ACC112 (cell line): Measurements from ENCODE around the gene TGIF2.

ENCODE experiments used
- H2AFZ ChIP-seq: fragments of 200-600 bp; sonication (generic); one replicate; pipeline ENCODE4 v1.6.0; 2017; ENCODE audit warnings: antibody characterized with exemption, low read length; ENCODE audit not compliant: unreplicated experiment
- H3K27ac ChIP-seq: fragments of 200-600 bp; sonication (generic); 2 replicates; pipeline ENCODE4 v1.5.1; 2014; ENCODE audit warnings: low read depth, mild to moderate bottlenecking, antibody characterized with exemption, low read length, moderate library complexity
- H3K27me3 ChIP-seq: fragments of 200-600 bp; sonication (generic); 2 replicates; pipeline ENCODE4 v1.6.1; 2014; ENCODE audit warnings: mild to moderate bottlenecking, antibody characterized with exemption, low read length, moderate library complexity, mixed read lengths; ENCODE audit not compliant: insufficient read depth
- H3K36me3 ChIP-seq: fragments of 200-600 bp; sonication (generic); 2 replicates; pipeline ENCODE4 v1.6.1; 2016; ENCODE audit warnings: mild to moderate bottlenecking, antibody characterized with exemption, low read length, moderate library complexity, mixed read lengths; ENCODE audit not compliant: insufficient read depth
- H3K4me1 ChIP-seq: fragments of 200-600 bp; sonication (generic); one replicate; pipeline ENCODE4 v1.6.1; 2016; ENCODE audit warnings: low read length, mixed read lengths; ENCODE audit not compliant: insufficient read depth, unreplicated experiment, control insufficient read depth
- H3K4me3 ChIP-seq: fragments of 200-600 bp; sonication (generic); 2 replicates; pipeline ENCODE4 v1.5.1; 2014; ENCODE audit warnings: mild to moderate bottlenecking, low read depth, low read length
- H3K79me2 ChIP-seq: fragments of 200-600 bp; sonication (generic); one replicate; pipeline ENCODE4 v1.6.0; 2016; ENCODE audit warnings: low read length; ENCODE audit not compliant: control insufficient read depth, unreplicated experiment, insufficient read depth

TGIF2 gene

DNA sequence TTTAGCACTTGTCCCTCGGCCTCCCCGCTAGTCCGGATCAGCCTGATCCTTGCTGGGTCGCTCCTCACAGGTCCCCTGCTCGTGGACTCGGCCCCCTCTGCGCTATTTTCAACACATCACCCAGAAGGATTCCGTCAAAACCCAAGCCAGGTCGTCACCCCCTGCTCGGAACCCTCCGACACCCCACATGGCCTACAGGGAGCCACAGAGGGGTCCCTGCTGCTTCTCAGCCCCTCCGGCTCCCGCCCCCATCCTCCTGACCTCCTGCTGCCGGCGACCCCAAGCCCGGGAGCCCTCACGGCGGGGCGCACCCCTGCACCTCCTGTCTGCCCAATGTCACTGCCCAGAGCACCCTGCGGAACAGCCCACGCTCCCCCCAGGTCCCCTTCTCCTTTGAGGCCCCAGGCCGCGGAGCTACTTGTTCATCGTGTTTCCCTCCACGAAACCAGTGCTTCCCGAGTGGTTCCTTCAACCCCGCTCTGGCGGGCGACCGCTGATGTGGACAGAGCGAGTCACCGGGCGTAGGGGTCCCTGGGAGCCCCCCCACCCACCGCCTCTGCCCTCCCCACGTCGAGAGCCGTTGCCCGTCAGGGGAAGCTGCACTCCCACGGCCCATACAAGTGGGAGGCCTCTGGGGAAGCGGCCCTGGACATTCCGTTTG lies 32.7 kb upstream of the TGIF2 start:
- Histone ChIP-seq H3K4me3 (peak overlapping the region; percentile 90), H3K4me1 (peaks cover 40% of the 10 kb centered on the region), H3K27me3 (no peaks in the 10 kb centered on the region), H3K27ac (no peak overlapping the region), H2AFZ (peak overlapping the region; percentile 66), H3K79me2 (peaks cover 36% of the 10 kb centered on the region), H3K36me3 (no peaks in the 10 kb centered on the region)

DNA sequence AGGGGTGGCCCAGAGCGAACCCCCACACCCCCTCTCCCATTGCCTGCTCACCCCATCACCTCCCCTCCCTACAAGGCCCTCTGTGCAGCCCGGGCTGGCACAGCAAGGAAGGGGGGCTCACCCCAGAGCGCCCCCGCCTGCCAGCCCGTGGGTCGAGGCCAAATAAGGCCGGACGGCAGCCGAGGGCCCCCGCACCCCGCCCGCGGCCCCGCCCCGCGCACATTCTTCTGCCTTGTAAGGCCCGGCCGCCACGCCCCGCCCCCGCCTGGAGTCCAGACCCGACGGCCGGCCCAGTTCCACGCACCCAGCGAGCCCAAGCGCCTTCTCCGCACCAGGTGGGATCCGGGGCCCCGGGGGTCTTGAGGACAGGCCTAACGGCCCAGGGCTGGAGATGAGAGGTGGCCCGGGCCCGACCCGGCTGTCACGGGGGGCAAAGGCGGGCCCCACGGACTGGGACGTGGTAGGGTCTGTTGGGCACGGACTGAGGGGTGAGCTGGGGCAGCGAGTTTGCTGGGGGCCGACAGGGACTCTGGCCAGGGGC lies 32.1 kb upstream of the TGIF2 start, which contains the start of gene MYL9:
Gene MYL9, plus strand, starts transcription at position 293 of the 541 bp plus-strand sequence. CDS start 3,366 bp downstream, outside the sequence.
- no peaks in the 10 kb centered on the region for H3K36me3 ChIP-seq
- H3K27me3 ChIP-seq: no peaks in the 10 kb centered on the region
- peaks cover 36% of the 10 kb centered on the region for H3K79me2 ChIP-seq
- H2AFZ ChIP-seq: peak within 1 kb of the TSS; percentile 72
- H3K27ac ChIP-seq: peak within 1 kb of the TSS; percentile 79
- peaks cover 40% of the 10 kb centered on the region for H3K4me1 ChIP-seq
- peak within 1 kb of the TSS; percentile 90 for H3K4me3 ChIP-seq

DNA sequence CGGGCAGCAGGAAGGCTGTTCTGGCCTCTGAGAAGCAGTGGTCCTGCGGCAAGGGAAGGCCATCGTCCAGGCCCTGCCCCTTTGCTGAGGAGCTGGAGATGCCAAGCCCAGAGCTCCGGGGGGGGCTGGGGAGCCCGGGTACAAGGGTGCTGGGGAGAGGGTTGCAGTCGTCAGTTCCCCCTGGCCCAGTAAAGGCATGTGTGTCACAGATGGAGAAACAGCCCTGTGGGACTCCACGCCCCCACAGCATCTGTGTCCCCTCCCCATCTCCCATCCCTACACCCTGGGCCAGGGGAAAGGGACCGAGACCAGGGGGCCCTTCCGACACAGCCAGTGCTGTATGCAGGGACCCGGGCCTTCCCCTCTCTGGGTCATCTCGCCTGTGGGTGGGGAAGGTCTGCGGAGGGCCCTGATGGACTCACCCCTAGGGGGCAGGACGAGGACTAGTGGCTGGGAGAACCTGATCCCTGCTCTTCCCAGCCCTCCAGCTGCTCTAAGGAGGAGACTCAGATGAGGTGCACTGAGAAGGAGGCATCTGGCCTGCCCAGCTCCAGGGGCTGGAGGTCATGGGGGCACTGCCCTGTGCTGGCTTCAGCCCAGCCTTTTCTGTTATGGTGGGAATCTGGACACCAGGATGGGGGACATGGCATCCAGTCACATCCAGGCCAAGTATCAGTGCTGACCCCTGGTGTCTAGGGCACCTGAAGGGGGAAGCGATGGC lies 31.5 kb upstream of the TGIF2 start:
- peak overlapping the region; percentile 79 for H3K27ac ChIP-seq

DNA sequence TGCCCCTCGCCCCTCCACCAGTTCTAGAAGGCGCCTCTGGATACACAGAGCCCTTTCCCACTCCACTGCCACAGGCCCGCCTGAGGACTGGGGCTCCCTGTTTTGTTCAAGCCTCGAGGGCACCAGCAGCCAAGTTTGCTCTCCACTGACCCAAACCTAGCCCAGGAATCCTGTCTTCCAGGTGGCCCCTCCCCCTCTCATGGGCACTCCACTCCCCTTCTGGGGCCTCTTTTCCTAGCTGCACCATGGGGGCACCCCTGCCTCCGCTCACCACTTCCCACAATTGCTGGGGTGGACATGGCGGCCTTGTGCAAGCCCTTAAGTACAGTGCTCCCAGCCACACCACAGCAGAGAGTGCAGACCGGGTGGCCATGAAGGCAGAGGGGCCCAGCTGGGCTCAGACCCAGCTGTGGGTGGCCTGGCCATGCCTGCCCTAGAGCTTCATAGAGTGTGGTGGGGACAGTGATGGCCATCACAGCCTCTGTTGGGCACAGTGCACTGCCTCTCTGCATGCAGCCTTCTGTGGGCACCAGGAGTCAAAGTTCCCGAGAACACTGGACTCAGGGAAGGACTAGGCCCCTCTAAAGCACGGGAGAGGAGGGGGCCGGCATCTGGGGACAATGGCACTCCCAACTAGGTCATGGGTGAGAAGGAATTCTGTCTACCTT lies 30.7 kb upstream of the TGIF2 start:
- H3K27ac ChIP-seq: peak overlapping the region; percentile 79
- no peak overlapping the region for H2AFZ ChIP-seq
- peaks cover 40% of the 10 kb centered on the region for H3K4me1 ChIP-seq
- peaks cover 36% of the 10 kb centered on the region for H3K79me2 ChIP-seq
- H3K27me3 ChIP-seq: no peaks in the 10 kb centered on the region
- peak overlapping the region; percentile 90 for H3K4me3 ChIP-seq
- H3K36me3 ChIP-seq: peaks cover 7% of the 10 kb centered on the region; the same call in 1 of the 2 replicates

More for the DNA sequence above, 31.5 kb upstream of the TGIF2 start:
- Histone ChIP-seq H2AFZ (peak overlapping the region; percentile 72), H3K79me2 (peaks cover 36% of the 10 kb centered on the region), H3K4me1 (peaks cover 40% of the 10 kb centered on the region), H3K36me3 (no peaks in the 10 kb centered on the region), H3K27me3 (no peaks in the 10 kb centered on the region), H3K4me3 (peak overlapping the region; percentile 90)

DNA sequence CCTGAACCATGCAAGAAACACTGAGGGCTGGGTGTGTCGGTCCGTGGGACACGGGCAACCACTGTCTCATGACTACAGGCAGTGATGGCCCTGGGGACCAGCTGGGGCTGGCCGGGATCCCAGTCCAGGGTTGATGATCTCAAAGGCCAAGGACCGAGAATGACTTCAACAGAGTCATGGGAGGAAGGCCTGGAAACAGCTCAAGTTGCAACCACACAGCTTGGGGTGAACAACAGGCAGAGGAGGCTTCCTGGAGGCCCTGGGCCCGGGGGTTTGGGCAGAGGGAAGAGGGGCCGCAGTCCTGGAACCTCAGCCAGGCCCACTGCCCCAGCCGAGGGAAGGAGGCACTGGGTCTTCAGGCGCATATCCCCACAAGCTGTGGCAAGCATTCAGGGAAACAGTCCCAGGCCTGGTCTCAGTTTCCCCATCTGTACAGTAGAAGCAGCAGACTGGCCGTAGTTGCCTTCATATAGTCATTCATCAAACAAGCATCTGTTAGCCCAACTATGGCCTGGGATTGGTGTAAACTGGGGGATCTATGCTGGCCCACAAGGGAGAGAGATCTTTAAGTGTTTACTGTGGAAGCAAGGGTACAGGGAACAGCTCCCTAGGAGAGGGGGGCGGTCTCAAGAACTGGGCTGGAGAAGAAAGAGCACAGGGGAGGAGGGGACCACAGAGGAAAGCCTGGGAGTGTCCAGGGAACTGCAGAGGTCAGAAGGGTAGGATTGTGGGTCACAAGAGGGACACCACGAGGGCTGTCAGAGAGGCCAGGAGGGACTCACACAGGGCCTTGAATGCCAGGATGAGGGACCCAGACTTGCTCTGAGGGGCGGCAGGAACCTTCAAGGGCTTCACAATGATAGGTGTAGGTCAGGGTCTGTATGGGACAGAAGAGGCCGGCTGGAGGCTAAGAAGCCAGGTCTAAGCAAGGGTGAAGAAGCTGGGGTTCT lies 29.9 kb upstream of the TGIF2 start:
- H3K36me3 ChIP-seq: peaks cover 10% of the 10 kb centered on the region; the same call in 1 of the 2 replicates
- H3K4me1 ChIP-seq: peaks cover 36% of the 10 kb centered on the region
- H3K27ac ChIP-seq: peak overlapping the region; percentile 79
- H2AFZ ChIP-seq: no peak overlapping the region
- no peaks in the 10 kb centered on the region for H3K27me3 ChIP-seq
- H3K79me2 ChIP-seq: peaks cover 36% of the 10 kb centered on the region
- H3K4me3 ChIP-seq: peak overlapping the region; percentile 90

DNA sequence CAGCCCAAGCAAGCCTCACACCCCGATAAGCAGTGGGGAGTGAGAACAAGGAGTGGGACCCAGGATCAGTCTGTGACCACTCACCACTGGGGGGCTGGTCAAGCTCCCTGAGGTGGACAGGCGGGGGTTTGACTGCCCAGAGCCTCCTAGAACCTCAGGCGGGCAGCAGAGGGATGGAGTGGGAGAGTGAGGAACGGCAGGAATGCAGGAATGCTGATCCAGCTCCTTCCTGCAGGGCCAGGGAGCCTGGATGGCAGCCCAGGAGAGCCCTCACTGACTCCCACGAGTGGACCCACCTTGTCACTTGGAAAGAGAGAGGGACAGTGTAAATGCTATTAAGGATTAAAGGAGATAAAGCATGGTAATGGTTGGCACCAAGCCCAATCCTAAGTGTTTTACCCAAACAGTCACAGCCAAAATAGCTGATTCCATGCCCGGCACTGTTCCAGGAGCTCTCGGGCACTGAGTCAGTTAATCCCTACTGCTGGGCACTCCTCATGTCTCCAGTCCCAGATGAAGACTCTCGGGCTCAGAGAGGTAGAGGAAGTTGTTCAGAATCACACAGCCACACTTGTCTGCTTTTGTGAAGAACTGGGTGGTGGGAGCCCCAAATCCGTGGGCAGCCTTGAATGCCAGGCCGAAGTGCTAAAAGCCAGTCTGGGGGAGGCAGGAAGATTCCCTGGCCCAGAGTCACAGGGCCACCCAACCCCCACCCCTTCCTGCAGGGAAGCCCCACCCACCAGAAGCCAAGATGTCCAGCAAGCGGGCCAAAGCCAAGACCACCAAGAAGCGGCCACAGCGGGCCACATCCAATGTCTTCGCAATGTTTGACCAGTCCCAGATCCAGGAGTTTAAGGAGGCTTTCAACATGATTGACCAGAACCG lies 29.0 kb upstream of the TGIF2 start:
- Histone ChIP-seq H2AFZ (no peak overlapping the region), H3K27me3 (no peaks in the 10 kb centered on the region), H3K36me3 (peaks cover 14% of the 10 kb centered on the region; the same call in 1 of the 2 replicates), H3K4me1 (peaks cover 36% of the 10 kb centered on the region), H3K79me2 (peaks cover 36% of the 10 kb centered on the region), H3K27ac (peak overlapping the region; percentile 79), H3K4me3 (peak overlapping the region; percentile 90)

DNA sequence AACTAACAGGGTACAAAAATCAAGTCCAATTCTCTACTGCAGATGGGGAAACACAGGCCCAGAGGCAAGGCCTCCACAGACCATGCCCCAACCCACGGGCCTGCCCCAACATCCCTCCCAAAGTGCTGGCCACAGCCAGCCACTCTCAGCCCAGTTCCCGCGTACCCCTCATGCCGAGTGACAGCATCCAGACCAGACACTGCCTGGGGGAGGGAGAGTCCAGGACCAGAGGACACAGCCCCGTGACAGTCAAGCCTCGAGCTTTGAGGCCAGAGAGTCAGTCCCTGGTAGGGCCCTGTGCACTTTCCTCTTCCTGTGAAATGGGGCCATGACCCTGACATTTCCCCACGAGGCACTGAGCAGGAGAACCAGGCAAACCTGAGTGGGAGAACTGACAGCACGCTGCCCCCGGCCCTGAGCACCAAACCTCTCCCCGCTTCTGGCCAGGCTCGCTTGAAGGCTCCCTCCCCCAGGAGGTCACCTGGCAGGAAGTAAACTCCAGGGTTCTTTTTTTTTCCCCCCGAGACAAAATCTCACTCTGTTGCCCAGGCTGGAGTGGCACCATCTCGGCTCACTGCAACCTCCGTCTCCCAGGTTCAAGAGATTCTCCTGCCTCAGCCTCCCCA lies 27.2 kb upstream of the TGIF2 start:
- Histone ChIP-seq H3K4me1 (peaks cover 28% of the 10 kb centered on the region), H3K36me3 (peaks cover 15% of the 10 kb centered on the region; the same call in 1 of the 2 replicates), H3K27ac (no peak overlapping the region), H3K79me2 (peaks cover 36% of the 10 kb centered on the region), H2AFZ (no peak overlapping the region), H3K27me3 (no peaks in the 10 kb centered on the region), H3K4me3 (no peak overlapping the region)

DNA sequence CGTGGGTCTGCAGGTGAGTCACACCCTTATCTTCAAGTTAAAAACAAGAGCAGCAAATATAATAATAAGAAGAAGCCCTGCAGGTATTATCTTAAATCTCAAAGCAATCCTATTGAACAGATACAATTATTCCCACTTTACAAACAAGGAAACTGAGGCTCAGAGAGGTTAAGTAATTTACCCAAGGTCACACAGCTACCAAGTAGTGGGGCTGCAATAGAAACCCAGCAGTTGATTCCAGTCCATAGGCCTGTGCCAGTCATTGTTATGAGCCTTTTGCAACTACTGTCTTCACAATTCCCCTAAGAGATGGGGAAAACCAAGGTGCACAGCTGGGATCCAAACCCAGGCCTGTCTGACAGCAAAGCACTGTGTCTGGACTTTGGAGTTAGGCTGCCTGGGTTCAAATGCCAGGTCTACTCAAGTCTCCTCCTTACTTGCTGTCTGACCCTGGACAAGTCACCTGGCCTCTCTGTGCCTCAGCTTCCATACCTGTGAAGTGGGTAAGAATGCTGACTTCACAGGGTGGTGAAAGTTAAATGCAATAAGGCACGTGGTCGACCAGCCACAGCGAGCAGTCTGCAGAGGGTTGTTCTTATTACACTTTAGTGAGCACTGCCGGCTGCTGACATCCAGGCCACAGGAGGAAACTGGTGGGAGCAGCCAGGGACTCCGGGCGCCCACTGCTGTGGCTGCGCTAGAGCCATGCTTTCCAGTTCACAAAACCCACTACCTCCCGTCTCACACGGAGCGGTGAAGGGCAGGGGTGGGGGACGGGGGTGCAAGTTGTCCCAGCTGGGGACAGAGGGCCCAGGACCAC lies 26.0 kb upstream of the TGIF2 start:
- Histone ChIP-seq H2AFZ (no peak overlapping the region), H3K36me3 (peaks cover 15% of the 10 kb centered on the region; the same call in 1 of the 2 replicates)

More for the DNA sequence above, 26.0 kb upstream of the TGIF2 start:
- H3K27ac ChIP-seq: no peak overlapping the region
- H3K4me1 ChIP-seq: peaks cover 25% of the 10 kb centered on the region
- H3K27me3 ChIP-seq: no peaks in the 10 kb centered on the region
- H3K79me2 ChIP-seq: peaks cover 26% of the 10 kb centered on the region
- no peak overlapping the region for H3K4me3 ChIP-seq
